ENCODE results near the gene PHF11.

The PHF11 gene

GRCh38 chr13:49533011-49533410 lies 37.3 kb downstream of the PHF11 start:
- peak overlapping the region; percentile 64; the same call in 1 of the 2 replicates for H3K4me2 ChIP-seq (ENCODE audit: low read length)
- H3K9ac ChIP-seq (ENCODE audit: low read length): no peak overlapping the region; the same call in 1 of the 2 replicates
- peak overlapping the region; percentile 93 for H3K27ac ChIP-seq (ENCODE audit: low read depth, low read length, poor library complexity, severe bottlenecking)
- TF ChIP-seq EZH2 (IDR thresholded peaks at IDR 0.05; ENCODE audit: borderline replicate concordance, low read length) (no peak), CTCF (IDR thresholded peaks at IDR 0.05; ENCODE audit: low read length) (no peak)
- no peaks in the 10 kb centered on the region for H3K9me3 ChIP-seq (ENCODE audit: low read length)
- no peak overlapping the region for H2AFZ ChIP-seq (ENCODE audit: low read length)
- no peaks in the 10 kb centered on the region for H3F3A ChIP-seq (ENCODE audit: insufficient read depth, low read length)
- H3K27me3 ChIP-seq (ENCODE audit: insufficient read depth, low read length): no peaks in the 10 kb centered on the region
- H3K4me3 ChIP-seq (ENCODE audit: low read depth, low read length, poor library complexity, severe bottlenecking): no peak overlapping the region
- H3K4me1 ChIP-seq (ENCODE audit: insufficient read depth, low read length, severe bottlenecking): peaks cover 89% of the 10 kb centered on the region
- no peaks in the 10 kb centered on the region for H3K9me2 ChIP-seq (ENCODE audit: low read depth, low read length)
- peaks cover 61% of the 10 kb centered on the region; the same call in 1 of the 2 replicates for H3K36me3 ChIP-seq (ENCODE audit: insufficient read depth, low read length)
- H4K20me1 ChIP-seq (ENCODE audit: insufficient read depth, low read length): no peaks in the 10 kb centered on the region
- no peaks in the 10 kb centered on the region for H3K79me2 ChIP-seq (ENCODE audit: insufficient read depth, low read length)

DNA sequence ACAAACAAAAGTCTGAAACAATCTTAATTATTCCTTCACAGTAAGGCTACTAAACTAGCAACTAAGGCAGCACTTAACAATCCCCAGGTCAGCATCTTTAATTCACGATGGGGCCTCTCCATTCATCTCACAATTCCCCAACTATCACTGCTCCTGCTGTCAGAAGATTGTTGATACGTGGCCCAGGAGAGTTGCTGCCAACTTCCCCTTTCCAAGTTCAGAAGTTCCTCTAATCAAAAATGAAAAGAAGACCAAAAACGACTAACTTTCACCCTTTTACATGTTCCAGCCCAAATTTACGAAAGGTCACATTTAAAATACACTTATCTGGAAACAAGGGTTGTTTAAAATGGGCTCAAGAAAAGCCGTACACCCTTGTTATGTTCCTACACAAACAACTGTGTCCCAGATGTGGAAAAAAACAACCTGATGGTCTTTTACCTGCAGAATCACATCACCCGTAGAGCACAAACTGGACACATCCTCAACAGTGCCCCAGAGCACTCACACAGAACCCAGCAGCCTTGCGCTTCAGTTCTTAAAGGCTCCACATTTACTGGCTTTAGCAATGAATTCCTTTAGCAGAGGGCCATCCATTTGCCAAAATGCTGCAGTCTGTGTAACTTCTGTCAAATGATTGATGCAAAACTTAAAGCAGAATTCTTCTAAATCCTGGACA lies 38.0 kb downstream of the PHF11 start:
- H3K36me3 ChIP-seq (ENCODE audit: insufficient read depth, low read length): peaks cover 57% of the 10 kb centered on the region; the same call in 1 of the 2 replicates
- no peaks in the 10 kb centered on the region for H3K9me3 ChIP-seq (ENCODE audit: low read length)
- no peaks in the 10 kb centered on the region for H3K9me2 ChIP-seq (ENCODE audit: low read depth, low read length)
- H3K27ac ChIP-seq (ENCODE audit: low read depth, low read length, poor library complexity, severe bottlenecking): peak overlapping the region; percentile 93
- H2AFZ ChIP-seq (ENCODE audit: low read length): no peak overlapping the region
- H3K27me3 ChIP-seq (ENCODE audit: insufficient read depth, low read length): no peaks in the 10 kb centered on the region
- H4K20me1 ChIP-seq (ENCODE audit: insufficient read depth, low read length): no peaks in the 10 kb centered on the region
- peak overlapping the region; percentile 41; the same call in 1 of the 2 replicates for H3K9ac ChIP-seq (ENCODE audit: low read length)
- H3K4me2 ChIP-seq (ENCODE audit: low read length): peak overlapping the region; percentile 64
- H3F3A ChIP-seq (ENCODE audit: insufficient read depth, low read length): no peaks in the 10 kb centered on the region
- H3K4me3 ChIP-seq (ENCODE audit: low read depth, low read length, poor library complexity, severe bottlenecking): peak overlapping the region; percentile 20
- H3K4me1 ChIP-seq (ENCODE audit: insufficient read depth, low read length, severe bottlenecking): peaks cover 81% of the 10 kb centered on the region
- TF ChIP-seq EZH2 (IDR thresholded peaks at IDR 0.05; ENCODE audit: borderline replicate concordance, low read length) (no peak), CTCF (IDR thresholded peaks at IDR 0.05; ENCODE audit: low read length) (no peak)
- H3K79me2 ChIP-seq (ENCODE audit: insufficient read depth, low read length): no peaks in the 10 kb centered on the region

- TF ChIP-seq EZH2 (IDR thresholded peaks at IDR 0.05; ENCODE audit: borderline replicate concordance, low read length): no peak
- TF ChIP-seq CTCF (IDR thresholded peaks at IDR 0.05; ENCODE audit: low read length): no peak
- peaks cover 67% of the 10 kb centered on the region for H3K36me3 ChIP-seq (ENCODE audit: insufficient read depth, low read length)
- no peak overlapping the region; the same call in 1 of the 2 replicates for H3K9ac ChIP-seq (ENCODE audit: low read length)
- peak overlapping the region; percentile 93 for H3K27ac ChIP-seq (ENCODE audit: low read depth, low read length, poor library complexity, severe bottlenecking)
- no peak overlapping the region for H2AFZ ChIP-seq (ENCODE audit: low read length)
- no peaks in the 10 kb centered on the region for H3F3A ChIP-seq (ENCODE audit: insufficient read depth, low read length)
- H3K4me1 ChIP-seq (ENCODE audit: insufficient read depth, low read length, severe bottlenecking): peaks cover 86% of the 10 kb centered on the region
- no peaks in the 10 kb centered on the region for H3K27me3 ChIP-seq (ENCODE audit: insufficient read depth, low read length)
- no peak overlapping the region for H3K4me3 ChIP-seq (ENCODE audit: low read depth, low read length, poor library complexity, severe bottlenecking)
- H3K79me2 ChIP-seq (ENCODE audit: insufficient read depth, low read length): no peaks in the 10 kb centered on the region
- no peaks in the 10 kb centered on the region for H3K9me2 ChIP-seq (ENCODE audit: low read depth, low read length)
- H3K9me3 ChIP-seq (ENCODE audit: low read length): no peaks in the 10 kb centered on the region
- H4K20me1 ChIP-seq (ENCODE audit: insufficient read depth, low read length): no peaks in the 10 kb centered on the region
- H3K4me2 ChIP-seq (ENCODE audit: low read length): peak overlapping the region; percentile 27; the same call in 1 of the 2 replicates
Observed at GRCh38 chr13:49536144-49536873, 40.6 kb downstream of the PHF11 start.
